ENCODE data around the gene KCNK2.
"Not testable (repeated sequence)": the region's sequence is repeated elsewhere in the genome, so short reads cannot be mapped to it uniquely, and the experiment has no call there.

Gene KCNK2

GRCh38 chr1:215163144-215163543, 80.6 kb downstream of the KCNK2 start:
- DNase-seq, result not testable (repeated sequence)

GRCh38 chr1:215166886-215167285, 84.3 kb downstream of the KCNK2 start:
- DNase-seq, result no peak

- DNase-seq, result no peak
Observed at GRCh38 chr1:215181518-215181917, 99.0 kb downstream of the KCNK2 start.

- DNase-seq, result no peak
Observed at GRCh38 chr1:215185067-215185620, 102.6 kb downstream of the KCNK2 start.

- DNase-seq, result no peak
Observed at GRCh38 chr1:215188302-215188950, 105.9 kb downstream of the KCNK2 start.

GRCh38 chr1:215192306-215192705, 109.8 kb downstream of the KCNK2 start:
- no peak for DNase-seq

- no peak for DNase-seq
Observed at GRCh38 chr1:215198021-215198420, 115.5 kb downstream of the KCNK2 start.

- DNase-seq, result no peak
Observed at GRCh38 chr1:215200121-215200520, 117.6 kb downstream of the KCNK2 start.

GRCh38 chr1:215201283-215201682, 118.7 kb downstream of the KCNK2 start:
- DNase-seq, result no peak

GRCh38 chr1:215202868-215203267, 120.3 kb downstream of the KCNK2 start:
- no peak for DNase-seq

GRCh38 chr1:215210167-215210566, 127.6 kb downstream of the KCNK2 start:
- DNase-seq, result no peak

GRCh38 chr1:215215846-215216245, 133.3 kb downstream of the KCNK2 start:
- no peak for DNase-seq

- no peak for DNase-seq
Observed at GRCh38 chr1:215219372-215219771, 136.8 kb downstream of the KCNK2 start.

GRCh38 chr1:215220346-215220745, 137.8 kb downstream of the KCNK2 start:
- DNase-seq, result no peak

GRCh38 chr1:215226757-215227156, 144.2 kb downstream of the KCNK2 start:
- no peak for DNase-seq

- DNase-seq, result no peak
Observed at GRCh38 chr1:215228193-215228592, 145.7 kb downstream of the KCNK2 start.

- no peak for DNase-seq
Observed at GRCh38 chr1:215241451-215241850, 158.9 kb downstream of the KCNK2 start.

- DNase-seq, result no peak
Observed at GRCh38 chr1:215243345-215244054, 161.0 kb downstream of the KCNK2 start.

GRCh38 chr1:215250913-215251312, 168.4 kb downstream of the KCNK2 start:
- DNase-seq, result no peak

GRCh38 chr1:215251428-215251827, 168.9 kb downstream of the KCNK2 start:
- DNase-seq, result no peak

- DNase-seq, result no peak
Observed at GRCh38 chr1:215252164-215252563, 169.6 kb downstream of the KCNK2 start.

- no peak for DNase-seq
Observed at GRCh38 chr1:215256936-215257679, 174.6 kb downstream of the KCNK2 start.

GRCh38 chr1:215260711-215261110, 178.2 kb downstream of the KCNK2 start:
- no peak for DNase-seq

GRCh38 chr1:215262106-215262505, 179.6 kb downstream of the KCNK2 start:
- DNase-seq, result no peak

Measured in activated naive CD4-positive, alpha-beta T cell treated with anti-CD3 and anti-CD28 coated beads, Interleukin-2, amount 50 U/mL, for 16 hours (primary cell).